Measurements from ENCODE around the gene GABPB1. TPM values are rescaled to one million over a fixed set of nuclear protein-coding genes. Genes with fewer than 3 reads are reported as not detected.
A peak's percentile ranks its signal among the peaks of the same experiment; 100 is the strongest.

The GABPB1 gene
- total and polyA plus RNA-seq, 10 of the 15 experiments (the other 5 are each of a cell fraction or from before 2014, with no cell fraction given) = 13.9 to 48.2 (median 39.8) TPM

GRCh38 chr15:50232791-50233190 lies 122.2 kb downstream of the GABPB1 start:
- Histone ChIP-seq H3K27me3 (replicated peaks in 1 of 2; ENCODE audit: control insufficient read depth in 2 of 2, insufficient read depth in 2 of 2, low read length in 1 of 2) (no peaks in the 10 kb centered on the region), H3K4me1 (ENCODE audit: control insufficient read depth, insufficient read depth, low read length) (no peaks in the 10 kb centered on the region), H3K9ac (ENCODE audit: control insufficient read depth, insufficient read depth, low read length) (no peak overlapping the region), H4K20me1 (ENCODE audit: control insufficient read depth, insufficient read depth) (no peaks in the 10 kb centered on the region), H3K4me3 (no peak overlapping the region), H2AFZ (ENCODE audit: control insufficient read depth, low read depth, low read length) (no peak overlapping the region), H3K9me3 (replicated peaks; ENCODE audit: control insufficient read depth, insufficient read depth, low read length) (no peaks in the 10 kb centered on the region), H3K79me2 (ENCODE audit: control insufficient read depth, insufficient read depth, low read length) (no peaks in the 10 kb centered on the region), H3K4me2 (ENCODE audit: control insufficient read depth, insufficient read depth) (no peak overlapping the region), H3K36me3 (ENCODE audit: control insufficient read depth in 2 of 2, insufficient read depth in 2 of 2, low read length in 1 of 2) (no peaks in the 10 kb centered on the region), H3K27ac (ENCODE audit: control insufficient read depth, insufficient read depth) (no peak overlapping the region)
- ChIA-PET RAD21 (ENCODE audit: unreplicated experiment) (no interaction called here), POLR2A (no interaction called here), SMC1A (ENCODE audit: uncharacterized antibody, unreplicated experiment) (interaction anchor here (1.2 kb wide), 1 partner anchor 83 kb away, joined by 4 read pairs; no protein-coding TSS in a partner anchor), CTCF (no interaction called here)
- FAIRE-seq = no peak
- WGBS (ENCODE audit: insufficient coverage, insufficient replicate concordance, low lambda C conversion rate, missing lambda C conversion rate) = 0% methylated on average over 2 of the region's 2 CpGs
- TF ChIP-seq SRF (IDR thresholded peaks at IDR 0.05; ENCODE audit: low read depth in 2 of 2, low read length in 2 of 2) (no peak), SPI1 (IDR thresholded peaks at IDR 0.05; ENCODE audit: borderline replicate concordance, insufficient read depth, low read depth, low read length) (peak; percentile 34; the same call in 1 of the 2 replicates), MXI1 (IDR thresholded peaks at IDR 0.05; ENCODE audit: low read depth, low read length) (no peak)
- ATAC-seq = no peak
- BruUV-seq (replicated peaks) = no TSS peak
- in situ Hi-C loops (cut with MboI) (no loop called here), intact Hi-C loops (cut with micrococcal nuclease; ENCODE audit: unreplicated experiment) (no loop called here)
- no peak for DNase-seq (ENCODE audit: low read depth, low spot score)

- POLR2A ChIA-PET = no interaction called here
- Histone ChIP-seq H3K27ac (ENCODE audit: control insufficient read depth, insufficient read depth) (no peak overlapping the region), H3K79me2 (ENCODE audit: control insufficient read depth, insufficient read depth, low read length) (no peaks in the 10 kb centered on the region), H3K4me2 (ENCODE audit: control insufficient read depth, insufficient read depth) (no peak overlapping the region), H3K4me1 (ENCODE audit: control insufficient read depth, insufficient read depth, low read length) (no peaks in the 10 kb centered on the region), H2AFZ (ENCODE audit: control insufficient read depth, low read depth, low read length) (no peak overlapping the region), H3K9ac (ENCODE audit: control insufficient read depth, insufficient read depth, low read length) (no peak overlapping the region), H3K27me3 (replicated peaks in 1 of 2; ENCODE audit: control insufficient read depth in 2 of 2, insufficient read depth in 2 of 2, low read length in 1 of 2) (no peaks in the 10 kb centered on the region), H4K20me1 (ENCODE audit: control insufficient read depth, insufficient read depth) (no peaks in the 10 kb centered on the region), H3K4me3 (no peak overlapping the region), H3K9me3 (replicated peaks; ENCODE audit: control insufficient read depth, insufficient read depth, low read length) (no peaks in the 10 kb centered on the region), H3K36me3 (ENCODE audit: control insufficient read depth in 2 of 2, insufficient read depth in 2 of 2, low read length in 1 of 2) (no peaks in the 10 kb centered on the region; a peak in 1 of 4 replicates)
- CTCF ChIA-PET = no interaction called here
- no peak for FAIRE-seq
- SMC1A ChIA-PET (ENCODE audit: uncharacterized antibody, unreplicated experiment) = no interaction called here
- TF ChIP-seq BHLHE40 (IDR thresholded peaks at IDR 0.05; ENCODE audit: borderline replicate concordance in 1 of 2, low read depth in 2 of 2, low read length in 1 of 2) (no peak), CBX3 (IDR thresholded peaks at IDR 0.05; ENCODE audit: borderline replicate concordance, low read depth) (no peak), MYC (IDR thresholded peaks at IDR 0.05; ENCODE audit: insufficient read depth, insufficient read length, insufficient replicate concordance, low read length, severe bottlenecking) (no peak), ZNF207 (IDR thresholded peaks at IDR 0.05; ENCODE audit: borderline replicate concordance) (no peak), POLR2AphosphoS2 (IDR thresholded peaks at IDR 0.05; ENCODE audit: low read depth, low read length) (no peak), IKZF1 (conservative IDR thresholded peaks at IDR 0.05) (no peak), EGR1 (IDR thresholded peaks at IDR 0.05; ENCODE audit: borderline replicate concordance in 1 of 2, low read depth in 2 of 2, low read length in 2 of 2) (no peak), TCF12 (IDR thresholded peaks at IDR 0.05; ENCODE audit: low read depth, low read length) (no peak), MTA3 (IDR thresholded peaks at IDR 0.05; ENCODE audit: borderline replicate concordance, low read length) (no peak), NR2F1 (conservative IDR thresholded peaks at IDR 0.05) (no peak)
- ATAC-seq = no peak
- intact Hi-C loops (cut with micrococcal nuclease; ENCODE audit: unreplicated experiment) = no loop called here
- in situ Hi-C loops (cut with MboI) = no loop called here
- RAD21 ChIA-PET (ENCODE audit: unreplicated experiment) = no interaction called here
- no TSS peak for BruUV-seq (replicated peaks)
- no peak for DNase-seq (ENCODE audit: low read depth, low spot score)
These were observed 123.2 kb downstream of the GABPB1 start for GRCh38 chr15:50231761-50232160.

Data from GM12878 (cell line).